ENCODE measurements around the gene ATR. TPM values are rescaled to one million over a fixed set of nuclear protein-coding genes. Genes with fewer than 3 reads are reported as not detected.

Gene ATR
- total and polyA plus RNA-seq, 9 of the 15 experiments (the other 6 are each of a cell fraction or from before 2014, with no cell fraction given): 18.0 to 37.8 (median 23.2) TPM

DNA sequence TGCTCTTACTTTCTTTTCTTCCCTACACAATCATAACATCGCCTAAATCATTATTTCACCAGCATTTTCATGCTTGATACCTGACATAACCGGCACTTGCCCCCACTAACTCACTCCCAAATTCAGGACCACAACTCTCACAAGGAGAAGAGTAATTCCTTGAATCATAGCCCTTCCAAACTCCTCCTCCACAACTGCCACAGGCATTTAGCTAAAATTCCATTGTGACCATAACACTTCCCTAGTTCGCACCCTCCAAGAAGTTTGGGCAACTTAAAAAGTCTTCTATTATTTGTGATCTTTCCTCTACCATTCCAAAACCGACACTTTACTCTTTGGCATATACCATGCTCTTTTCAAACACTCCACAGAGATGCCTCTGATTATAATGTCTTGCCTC, 71.3 kb downstream of the ATR start:
- 93% methylated on average over 4 of the region's 4 CpGs for WGBS (ENCODE audit: insufficient coverage, low coverage, missing lambda C conversion rate)
- intact Hi-C loops (cut with micrococcal nuclease) (no loop called here), in situ Hi-C loops (cut with MboI) (no loop called here)
- BruUV-seq (replicated peaks): no TSS peak
- DNase-seq (ENCODE audit: extremely low read depth in 1 of 4, low spot score in 3 of 4): no peak
- Histone ChIP-seq H2AFZ (ENCODE audit: low read depth, low read length) (no peak overlapping the region), H3K27me3 (ENCODE audit: control insufficient read depth in 2 of 2, insufficient read depth in 2 of 2, low read length in 2 of 2) (no peaks in the 10 kb centered on the region), H3K4me2 (ENCODE audit: insufficient read depth, low read length) (no peak overlapping the region), H3K9me3 (replicated peaks; ENCODE audit: control insufficient read depth, insufficient read depth, low read depth, low read length) (no peaks in the 10 kb centered on the region), H3K79me2 (ENCODE audit: control insufficient read depth, insufficient read depth, low read length) (no peaks in the 10 kb centered on the region), H3K9me1 (ENCODE audit: control insufficient read depth, insufficient read depth, low read length) (no peaks in the 10 kb centered on the region), H3K4me3 (no peak overlapping the region), H3K36me3 (ENCODE audit: control insufficient read depth, insufficient read depth, low read length) (peaks cover 52% of the 10 kb centered on the region; the same call in 2 of the 3 replicates), H3K9ac (ENCODE audit: insufficient read depth in 1 of 2, low read depth in 2 of 2, low read length in 2 of 2) (no peak overlapping the region), H3K4me1 (replicated peaks in 1 of 2; ENCODE audit: control insufficient read depth in 2 of 2, insufficient read depth in 2 of 2, low read length in 2 of 2) (no peaks in the 10 kb centered on the region), H3K27ac (ENCODE audit: extremely low read depth, low read depth, low read length) (no peak overlapping the region), H4K20me1 (replicated peaks; ENCODE audit: control insufficient read depth, insufficient read depth, low read length) (no peaks in the 10 kb centered on the region)
- CTCF ChIA-PET (ENCODE audit: low intra/inter-chr PET ratio): no interaction called here
- TF ChIP-seq SUPT5H (IDR thresholded peaks at IDR 0.05) (no peak), ZNF766 (CRISPR knock-in tag; conservative IDR thresholded peaks at IDR 0.05) (no peak), NFIX (CRISPR knock-in tag; IDR thresholded peaks at IDR 0.05; ENCODE audit: low read depth) (no peak), MCM3 (IDR thresholded peaks at IDR 0.05) (no peak), CREB1 (IDR thresholded peaks at IDR 0.05) (no peak), CREB1 (CRISPR knock-in tag; IDR thresholded peaks at IDR 0.05) (no peak), XRCC5 (IDR thresholded peaks at IDR 0.05; ENCODE audit: low read depth, low read length) (no peak), SAFB2 (IDR thresholded peaks at IDR 0.05; ENCODE audit: borderline replicate concordance, low read depth, low read length, severe bottlenecking) (no peak), SNIP1 (IDR thresholded peaks at IDR 0.05; ENCODE audit: low read depth) (no peak), SP2 (IDR thresholded peaks at IDR 0.05; ENCODE audit: extremely low read depth, low read depth, low read length, poor library complexity, severe bottlenecking) (no peak), TAF9B (IDR thresholded peaks at IDR 0.05; ENCODE audit: partially characterized antibody) (no peak), ZNF444 (CRISPR knock-in tag; IDR thresholded peaks at IDR 0.05) (no peak), RBM39 (optimal IDR thresholded peaks at IDR 0.05; ENCODE audit: low read depth, low read length) (no peak)
- TF ChIP-seq, protein P1, sequence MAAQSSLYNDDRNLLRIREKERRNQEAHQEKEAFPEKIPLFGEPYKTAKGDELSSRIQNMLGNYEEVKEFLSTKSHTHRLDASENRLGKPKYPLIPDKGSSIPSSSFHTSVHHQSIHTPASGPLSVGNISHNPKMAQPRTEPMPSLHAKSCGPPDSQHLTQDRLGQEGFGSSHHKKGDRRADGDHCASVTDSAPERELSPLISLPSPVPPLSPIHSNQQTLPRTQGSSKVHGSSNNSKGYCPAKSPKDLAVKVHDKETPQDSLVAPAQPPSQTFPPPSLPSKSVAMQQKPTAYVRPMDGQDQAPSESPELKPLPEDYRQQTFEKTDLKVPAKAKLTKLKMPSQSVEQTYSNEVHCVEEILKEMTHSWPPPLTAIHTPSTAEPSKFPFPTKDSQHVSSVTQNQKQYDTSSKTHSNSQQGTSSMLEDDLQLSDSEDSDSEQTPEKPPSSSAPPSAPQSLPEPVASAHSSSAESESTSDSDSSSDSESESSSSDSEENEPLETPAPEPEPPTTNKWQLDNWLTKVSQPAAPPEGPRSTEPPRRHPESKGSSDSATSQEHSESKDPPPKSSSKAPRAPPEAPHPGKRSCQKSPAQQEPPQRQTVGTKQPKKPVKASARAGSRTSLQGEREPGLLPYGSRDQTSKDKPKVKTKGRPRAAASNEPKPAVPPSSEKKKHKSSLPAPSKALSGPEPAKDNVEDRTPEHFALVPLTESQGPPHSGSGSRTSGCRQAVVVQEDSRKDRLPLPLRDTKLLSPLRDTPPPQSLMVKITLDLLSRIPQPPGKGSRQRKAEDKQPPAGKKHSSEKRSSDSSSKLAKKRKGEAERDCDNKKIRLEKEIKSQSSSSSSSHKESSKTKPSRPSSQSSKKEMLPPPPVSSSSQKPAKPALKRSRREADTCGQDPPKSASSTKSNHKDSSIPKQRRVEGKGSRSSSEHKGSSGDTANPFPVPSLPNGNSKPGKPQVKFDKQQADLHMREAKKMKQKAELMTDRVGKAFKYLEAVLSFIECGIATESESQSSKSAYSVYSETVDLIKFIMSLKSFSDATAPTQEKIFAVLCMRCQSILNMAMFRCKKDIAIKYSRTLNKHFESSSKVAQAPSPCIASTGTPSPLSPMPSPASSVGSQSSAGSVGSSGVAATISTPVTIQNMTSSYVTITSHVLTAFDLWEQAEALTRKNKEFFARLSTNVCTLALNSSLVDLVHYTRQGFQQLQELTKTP (IDR thresholded peaks at IDR 0.05; ENCODE audit: low read depth in 1 of 2, partially characterized antibody in 2 of 2): no peak
- TF ChIP-seq, protein P2, sequence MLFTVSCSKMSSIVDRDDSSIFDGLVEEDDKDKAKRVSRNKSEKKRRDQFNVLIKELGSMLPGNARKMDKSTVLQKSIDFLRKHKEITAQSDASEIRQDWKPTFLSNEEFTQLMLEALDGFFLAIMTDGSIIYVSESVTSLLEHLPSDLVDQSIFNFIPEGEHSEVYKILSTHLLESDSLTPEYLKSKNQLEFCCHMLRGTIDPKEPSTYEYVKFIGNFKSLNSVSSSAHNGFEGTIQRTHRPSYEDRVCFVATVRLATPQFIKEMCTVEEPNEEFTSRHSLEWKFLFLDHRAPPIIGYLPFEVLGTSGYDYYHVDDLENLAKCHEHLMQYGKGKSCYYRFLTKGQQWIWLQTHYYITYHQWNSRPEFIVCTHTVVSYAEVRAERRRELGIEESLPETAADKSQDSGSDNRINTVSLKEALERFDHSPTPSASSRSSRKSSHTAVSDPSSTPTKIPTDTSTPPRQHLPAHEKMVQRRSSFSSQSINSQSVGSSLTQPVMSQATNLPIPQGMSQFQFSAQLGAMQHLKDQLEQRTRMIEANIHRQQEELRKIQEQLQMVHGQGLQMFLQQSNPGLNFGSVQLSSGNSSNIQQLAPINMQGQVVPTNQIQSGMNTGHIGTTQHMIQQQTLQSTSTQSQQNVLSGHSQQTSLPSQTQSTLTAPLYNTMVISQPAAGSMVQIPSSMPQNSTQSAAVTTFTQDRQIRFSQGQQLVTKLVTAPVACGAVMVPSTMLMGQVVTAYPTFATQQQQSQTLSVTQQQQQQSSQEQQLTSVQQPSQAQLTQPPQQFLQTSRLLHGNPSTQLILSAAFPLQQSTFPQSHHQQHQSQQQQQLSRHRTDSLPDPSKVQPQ (CRISPR knock-in tag; IDR thresholded peaks at IDR 0.05; ENCODE audit: borderline replicate concordance): no peak
- TF ChIP-seq, protein P3, sequence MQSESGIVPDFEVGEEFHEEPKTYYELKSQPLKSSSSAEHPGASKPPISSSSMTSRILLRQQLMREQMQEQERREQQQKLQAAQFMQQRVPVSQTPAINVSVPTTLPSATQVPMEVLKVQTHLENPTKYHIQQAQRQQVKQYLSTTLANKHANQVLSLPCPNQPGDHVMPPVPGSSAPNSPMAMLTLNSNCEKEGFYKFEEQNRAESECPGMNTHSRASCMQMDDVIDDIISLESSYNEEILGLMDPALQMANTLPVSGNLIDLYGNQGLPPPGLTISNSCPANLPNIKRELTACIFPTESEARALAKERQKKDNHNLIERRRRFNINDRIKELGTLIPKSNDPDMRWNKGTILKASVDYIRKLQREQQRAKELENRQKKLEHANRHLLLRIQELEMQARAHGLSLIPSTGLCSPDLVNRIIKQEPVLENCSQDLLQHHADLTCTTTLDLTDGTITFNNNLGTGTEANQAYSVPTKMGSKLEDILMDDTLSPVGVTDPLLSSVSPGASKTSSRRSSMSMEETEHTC (IDR thresholded peaks at IDR 0.05): no peak
- FAIRE-seq: no peak
- POLR2A ChIA-PET: interaction anchor here (0.8 kb wide), 1 partner anchor 145 kb away, joined by 3 read pairs; no protein-coding TSS in a partner anchor
- no peak for ATAC-seq
